Calu3 (cell line): ENCODE measurements around the gene TCF23. TPM values are rescaled to one million over a fixed set of nuclear protein-coding genes. Genes with fewer than 3 reads are reported as not detected.
"Not testable (repeated sequence)": the region's sequence is repeated elsewhere in the genome, so short reads cannot be mapped to it uniquely, and the experiment has no call there.

Experiments
- BruUV-seq: library from RNA; stranded (reverse); fragments of 400-500 nt; replicated peaks from 2 replicates; lab custom pipeline; 2021; lab: Mats Ljungman, UMichigan
- CTCF ChIA-PET: fragments of 300-600 bp; sonication (Branson Sonifier 250); formaldehyde crosslinking; loops from one replicate; lab custom pipeline; 2022; ENCODE audit warnings: antibody characterized with exemption; lab: Charles Lee
- DNase-seq: peaks from one replicate; pipeline ENCODE4 v3.0.0; 2022
- H3K27ac Mint-ChIP-seq: one replicate; pipeline ENCODE4 v1.8.0; 2022; ENCODE audit warnings: mixed read lengths; ENCODE audit not compliant: unreplicated experiment
- H3K27me3 Mint-ChIP-seq: one replicate; pipeline ENCODE4 v1.8.0; 2022; ENCODE audit warnings: mixed read lengths; ENCODE audit not compliant: unreplicated experiment
- H3K36me3 Mint-ChIP-seq: one replicate; pipeline ENCODE4 v1.8.0; 2022; ENCODE audit warnings: mild to moderate bottlenecking, moderate library complexity, mixed read lengths; ENCODE audit not compliant: insufficient read depth, unreplicated experiment
- H3K4me1 Mint-ChIP-seq: one replicate; pipeline ENCODE4 v1.8.0; 2022; ENCODE audit warnings: mild to moderate bottlenecking, low read depth, mixed read lengths; ENCODE audit not compliant: unreplicated experiment
- H3K4me3 Mint-ChIP-seq: one replicate; pipeline ENCODE4 v1.8.0; 2022; ENCODE audit warnings: mild to moderate bottlenecking, low read depth, moderate library complexity, mixed read lengths; ENCODE audit not compliant: unreplicated experiment
- H3K9me3 Mint-ChIP-seq: one replicate; pipeline ENCODE4 v1.8.0; 2022; ENCODE audit warnings: low read depth, mixed read lengths; ENCODE audit not compliant: unreplicated experiment
- CTCF ChIP-seq: fragments of 200-600 bp; IDR thresholded peaks from one replicate; pipeline ENCODE4 v1.8.0; 2022; ENCODE audit warnings: antibody characterized with exemption; ENCODE audit not compliant: unreplicated experiment
- intact Hi-C: fragments of 100-400 bp; cut with micrococcal nuclease; formaldehyde crosslinking; loops from one replicate; pipeline ENCODE4 v1.10.0; 2022; ENCODE audit not compliant: unreplicated experiment
- total RNA-seq: library from RNA; stranded (reverse); gene quantifications from 2 replicates; pipeline ENCODE4 v1.2.3, GENCODE V29; 2022

TCF23 gene
- total RNA-seq, 1 experiment from 2014 or later: not detected

GRCh38 chr2:27115519-27115918, 33.3 kb upstream of the TCF23 start:
- Mint-ChIP-seq H3K27ac (no peak overlapping the region), H3K4me3 (no peak overlapping the region), H3K27me3 (peaks cover 19% of the 10 kb centered on the region), H3K4me1 (no peaks in the 10 kb centered on the region), H3K36me3 (peaks cover 9% of the 10 kb centered on the region), H3K9me3 (no peaks in the 10 kb centered on the region)
- CTCF ChIA-PET: no interaction called here
- intact Hi-C loops: no loop called here
- DNase-seq: no peak
- no TSS peak for BruUV-seq
- TF ChIP-seq CTCF: no peak

- TF ChIP-seq CTCF: no peak
- intact Hi-C loops: no loop called here
- Mint-ChIP-seq H3K36me3 (peaks cover 12% of the 10 kb centered on the region), H3K4me1 (no peaks in the 10 kb centered on the region), H3K4me3 (peak overlapping the region; percentile 73), H3K9me3 (no peaks in the 10 kb centered on the region), H3K27me3 (peaks cover 45% of the 10 kb centered on the region), H3K27ac (no peak overlapping the region)
- no peak for DNase-seq
- BruUV-seq: no TSS peak
- CTCF ChIA-PET: no interaction called here
These were observed 30.7 kb upstream of the TCF23 start for GRCh38 chr2:27117995-27118524.

- H3K36me3 Mint-ChIP-seq: peaks cover 19% of the 10 kb centered on the region
- no TSS peak for BruUV-seq
- no peak for TF ChIP-seq CTCF
- intact Hi-C loops: no loop called here
- H3K27ac Mint-ChIP-seq: no peak within 1 kb of the TSS
- CTCF ChIA-PET: no interaction called here
- peak; percentile 31 for DNase-seq
- H3K9me3 Mint-ChIP-seq: no peaks in the 10 kb centered on the region
- H3K27me3 Mint-ChIP-seq: peaks cover 50% of the 10 kb centered on the region
- no peaks in the 10 kb centered on the region for H3K4me1 Mint-ChIP-seq
- H3K4me3 Mint-ChIP-seq: peak within 1 kb of the TSS; percentile 73
These were observed 30.1 kb upstream of the TCF23 start, which contains the start of gene CGREF1 for GRCh38 chr2:27118525-27119329. Gene CGREF1 (minus strand): TSS chr2:27119128. CDS start chr2:27104366, 14,762 bp downstream.

- intact Hi-C loops, BruUV-seq, DNase-seq, H3K27ac Mint-ChIP-seq, H3K4me1 Mint-ChIP-seq, CTCF ChIA-PET, H3K9me3 Mint-ChIP-seq: not testable (repeated sequence)
- H3K36me3 Mint-ChIP-seq: peaks cover 24% of the 10 kb centered on the region
- peaks cover 50% of the 10 kb centered on the region for H3K27me3 Mint-ChIP-seq
- peak overlapping the region; percentile 73 for H3K4me3 Mint-ChIP-seq
These were observed 29.5 kb upstream of the TCF23 start for GRCh38 chr2:27119330-27119670.

- no peak for DNase-seq
- CTCF ChIA-PET: no interaction called here
- no TSS peak for BruUV-seq
- Mint-ChIP-seq H3K27me3 (peaks cover 50% of the 10 kb centered on the region), H3K4me3 (no peak overlapping the region), H3K36me3 (peaks cover 22% of the 10 kb centered on the region), H3K27ac (no peak overlapping the region), H3K9me3 (no peaks in the 10 kb centered on the region), H3K4me1 (peaks cover 8% of the 10 kb centered on the region)
- intact Hi-C loops: no loop called here
- TF ChIP-seq CTCF: no peak
These were observed 26.9 kb upstream of the TCF23 start for GRCh38 chr2:27121906-27122305.
